T-helper 1 cell treated with Interleukin-12 subunit alpha and Interleukin-12 subunit beta and Interleukin-4 antibody, amounts not matched to agents 30 ng/mL and 1 ng/mL, for 36 hours (primary cell): ENCODE data around the gene NMUR2. TPM values are rescaled to one million over a fixed set of nuclear protein-coding genes. Genes with fewer than 3 reads are reported as not detected.

Experiments used
- intact Hi-C: fragments of 100-400 bp; cut with micrococcal nuclease; formaldehyde crosslinking; loops from one replicate; pipeline ENCODE4 v1.15.1; 2024
- total RNA-seq: library from RNA; stranded (reverse); gene quantifications from 2 replicates; pipeline ENCODE4 v1.2.3, GENCODE V29; 2022

NMUR2 gene, protein sequence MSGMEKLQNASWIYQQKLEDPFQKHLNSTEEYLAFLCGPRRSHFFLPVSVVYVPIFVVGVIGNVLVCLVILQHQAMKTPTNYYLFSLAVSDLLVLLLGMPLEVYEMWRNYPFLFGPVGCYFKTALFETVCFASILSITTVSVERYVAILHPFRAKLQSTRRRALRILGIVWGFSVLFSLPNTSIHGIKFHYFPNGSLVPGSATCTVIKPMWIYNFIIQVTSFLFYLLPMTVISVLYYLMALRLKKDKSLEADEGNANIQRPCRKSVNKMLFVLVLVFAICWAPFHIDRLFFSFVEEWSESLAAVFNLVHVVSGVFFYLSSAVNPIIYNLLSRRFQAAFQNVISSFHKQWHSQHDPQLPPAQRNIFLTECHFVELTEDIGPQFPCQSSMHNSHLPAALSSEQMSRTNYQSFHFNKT
- not detected in 2 replicates for total RNA-seq

- intact Hi-C loops: no loop called here
Measured at GRCh38 chr5:152405145-152405544, at the start of gene NMUR2. TSS of gene NMUR2 (minus strand) at chr5:152405279. CDS start at chr5:152405113, 166 bp downstream.

- intact Hi-C loops: no loop called here
Measured at GRCh38 chr5:152443935-152444334, 38.9 kb upstream of the NMUR2 start.

DNA sequence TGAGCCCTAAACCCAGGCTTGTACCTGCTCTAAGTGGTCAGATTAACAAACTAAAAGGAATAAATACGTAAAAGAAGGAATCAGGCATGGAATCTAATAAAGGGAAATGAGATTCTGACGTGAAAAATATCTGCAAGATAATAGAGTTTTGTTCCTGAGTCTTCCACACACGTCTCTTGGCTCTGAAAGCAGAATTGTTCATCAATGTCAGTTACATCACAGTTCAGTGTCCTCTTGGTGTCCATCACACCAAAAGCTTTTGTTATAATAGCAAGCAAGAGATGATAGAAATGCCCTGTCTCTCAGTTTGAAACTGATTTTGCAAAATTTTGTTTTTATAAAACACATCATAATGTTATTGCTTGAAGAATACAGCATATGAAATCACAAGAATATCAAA lies 34.7 kb upstream of the NMUR2 start:
- intact Hi-C loops: no loop called here

- intact Hi-C loops: no loop called here
Measured at GRCh38 chr5:152437866-152438265, 32.8 kb upstream of the NMUR2 start.

DNA sequence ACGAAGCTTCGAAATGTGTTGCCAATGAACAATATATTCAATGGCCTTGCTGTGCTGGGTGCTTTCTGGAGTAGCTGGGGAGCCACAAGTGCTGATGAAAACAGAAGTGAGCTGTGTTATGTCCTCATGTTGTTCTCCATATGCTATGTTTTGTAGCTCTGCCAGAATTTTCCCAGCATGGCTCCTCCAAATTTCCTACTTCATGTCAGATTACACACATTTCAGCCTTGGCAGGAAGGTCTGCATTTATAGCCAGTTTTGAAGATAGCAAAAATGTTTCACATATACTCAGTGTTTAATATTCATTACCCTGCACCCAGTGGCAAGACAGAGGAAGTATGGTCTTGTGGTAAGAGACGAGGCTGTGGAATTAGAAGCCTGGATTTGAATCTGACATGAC lies 22.6 kb upstream of the NMUR2 start:
- intact Hi-C loops: no loop called here

DNA sequence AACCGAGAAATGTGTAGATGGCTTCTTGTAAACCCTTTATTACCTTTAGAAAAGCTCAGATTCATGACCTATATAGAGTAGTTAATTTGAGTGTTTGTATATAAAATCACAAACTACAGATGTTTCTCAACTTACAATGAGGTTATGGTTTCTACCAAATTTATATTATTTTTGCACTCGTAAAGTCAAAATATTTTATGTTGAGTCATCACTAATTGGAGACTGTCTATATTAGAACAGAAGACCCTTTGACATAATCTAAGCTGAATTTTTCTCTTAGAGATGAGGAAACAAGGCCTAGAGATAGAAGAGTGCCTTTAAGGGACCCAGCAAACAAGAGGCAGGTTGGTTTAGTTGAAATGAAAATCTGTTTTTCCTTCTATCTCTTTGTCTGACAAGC lies 20.0 kb upstream of the NMUR2 start:
- intact Hi-C loops: no loop called here

DNA sequence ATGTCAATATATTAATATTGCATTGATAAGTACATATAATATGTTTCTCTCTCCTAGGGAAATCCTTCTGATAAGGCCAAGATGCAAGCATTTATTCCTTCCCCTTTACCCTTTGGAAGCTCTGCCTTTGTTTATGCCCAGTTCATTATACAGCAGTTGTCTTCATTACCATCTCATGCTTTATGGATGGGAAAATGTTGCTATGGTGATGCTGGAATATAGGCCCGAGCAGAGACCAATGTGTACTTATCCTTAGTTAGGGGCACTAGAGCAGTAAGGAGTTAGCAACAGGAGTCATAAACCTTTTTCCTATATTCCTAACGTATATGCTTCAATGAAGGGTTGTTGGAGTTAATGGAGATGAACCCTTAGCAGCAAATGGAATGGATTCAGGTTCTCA lies 19.4 kb upstream of the NMUR2 start:
- intact Hi-C loops: no loop called here

GRCh38 chr5:152422081-152422480 lies 17.0 kb upstream of the NMUR2 start:
- intact Hi-C loops: no loop called here

GRCh38 chr5:152412129-152412528 lies 7.0 kb upstream of the NMUR2 start:
- intact Hi-C loops: no loop called here

- intact Hi-C loops: no loop called here
Measured at GRCh38 chr5:152406082-152406481, 1.0 kb upstream of the NMUR2 start.

- intact Hi-C loops: no loop called here
Measured at GRCh38 chr5:152404494-152404893, 585 bp downstream of the NMUR2 start.

- intact Hi-C loops: no loop called here
Measured at GRCh38 chr5:152403046-152403445, 2.0 kb downstream of the NMUR2 start.

- intact Hi-C loops: no loop called here
Measured at GRCh38 chr5:152400846-152401245, 4.2 kb downstream of the NMUR2 start.

DNA sequence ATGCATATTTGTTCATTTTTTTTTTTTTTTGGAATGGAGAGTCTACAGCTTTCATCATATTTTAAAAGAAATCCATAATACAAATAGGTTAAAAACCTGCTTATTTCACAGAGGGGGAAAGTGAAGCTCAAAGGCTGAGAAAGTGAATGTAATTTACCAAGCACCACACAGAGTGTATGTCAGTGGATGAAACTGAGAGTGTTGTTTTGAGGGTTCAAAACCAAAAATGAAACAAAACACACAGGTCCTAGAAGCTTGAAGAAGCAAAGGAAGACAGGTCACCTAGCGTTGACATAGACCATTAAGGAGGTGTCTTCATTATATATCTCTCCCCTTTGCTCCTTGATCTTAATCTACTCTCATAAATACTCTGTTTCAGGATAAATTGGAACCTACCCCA lies 7.5 kb downstream of the NMUR2 start:
- intact Hi-C loops: no loop called here

DNA sequence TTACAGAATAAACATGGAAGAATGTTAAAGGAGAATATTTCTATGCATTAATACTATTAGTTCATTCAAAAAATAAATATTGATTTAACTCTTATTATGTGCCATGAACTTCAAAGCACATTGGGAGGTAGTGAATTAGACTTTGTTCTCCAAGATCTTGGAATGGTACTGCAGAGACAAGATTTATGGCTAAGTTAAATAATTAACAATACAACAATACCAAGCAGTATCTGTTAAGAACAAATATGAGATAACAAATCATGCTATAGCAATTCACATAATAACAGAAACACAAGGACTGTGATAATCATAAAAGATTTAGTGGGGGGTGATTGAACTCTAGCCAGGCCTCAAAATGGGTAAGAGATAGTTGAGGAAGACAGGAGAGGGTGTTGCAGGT lies 11.6 kb downstream of the NMUR2 start:
- intact Hi-C loops: no loop called here

DNA sequence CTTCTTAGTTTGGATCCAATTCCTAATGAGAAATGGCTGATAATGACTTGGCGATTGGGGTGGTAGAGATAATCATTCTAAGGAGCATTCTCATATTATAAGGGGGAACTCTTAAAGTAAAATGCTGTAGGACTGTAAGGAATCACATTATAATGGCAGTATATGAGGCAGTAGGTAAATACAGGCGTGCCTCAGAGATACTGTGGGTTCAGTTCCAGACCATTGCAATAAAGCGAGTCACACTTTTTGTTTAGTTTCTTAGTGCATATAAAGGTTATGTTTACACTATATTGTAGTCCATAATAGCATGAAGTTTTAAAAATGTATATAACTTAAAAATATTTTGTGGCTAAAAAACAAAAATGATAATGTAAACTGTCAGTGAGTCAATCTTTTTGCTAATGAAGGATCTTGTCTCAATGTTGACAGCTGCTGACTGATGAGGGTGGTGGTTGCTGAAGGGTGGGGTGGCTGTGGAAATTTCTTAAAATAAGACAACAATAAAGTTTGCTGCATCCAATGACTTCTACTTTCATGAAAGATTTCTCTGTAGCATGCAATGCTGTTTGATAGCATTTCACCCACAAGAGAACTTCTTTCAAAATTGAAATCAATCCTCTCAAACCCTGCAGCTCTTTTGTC lies 15.8 kb downstream of the NMUR2 start:
- intact Hi-C loops: no loop called here

GRCh38 chr5:152388610-152389009 lies 16.5 kb downstream of the NMUR2 start:
- intact Hi-C loops: no loop called here

DNA sequence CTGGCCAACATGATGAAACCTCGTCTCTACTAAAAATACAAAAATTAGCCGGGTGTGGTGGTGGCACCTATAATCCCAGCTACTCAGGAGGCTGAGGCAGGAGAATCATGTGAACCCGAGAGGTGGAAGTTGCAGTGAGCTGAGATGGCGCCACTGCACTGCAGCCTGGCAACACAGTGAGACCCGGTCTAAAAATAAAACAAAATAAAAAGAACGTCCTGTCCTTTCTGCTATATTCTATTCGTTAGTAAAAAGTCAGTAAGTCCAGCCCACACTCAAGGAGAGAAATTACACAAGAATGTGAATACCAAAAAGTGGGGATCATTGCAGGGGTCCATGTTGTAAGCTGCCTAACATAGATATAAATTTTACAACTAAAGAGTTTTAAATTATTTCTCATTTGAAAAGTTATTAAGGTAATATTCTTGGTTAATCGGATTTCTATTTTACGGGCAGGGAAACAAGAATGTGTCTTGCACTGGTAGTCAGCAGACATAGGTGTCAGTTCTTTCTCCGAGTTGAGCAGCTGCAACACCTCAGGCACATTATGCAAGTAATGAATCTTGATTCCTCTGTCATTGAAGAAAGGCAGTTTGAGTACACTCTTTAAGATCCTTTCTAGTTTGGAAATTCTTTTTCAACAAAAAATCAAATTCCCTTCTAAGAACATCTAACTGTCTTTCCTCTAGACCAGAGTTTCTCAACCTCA lies 24.5 kb downstream of the NMUR2 start:
- intact Hi-C loops: no loop called here

DNA sequence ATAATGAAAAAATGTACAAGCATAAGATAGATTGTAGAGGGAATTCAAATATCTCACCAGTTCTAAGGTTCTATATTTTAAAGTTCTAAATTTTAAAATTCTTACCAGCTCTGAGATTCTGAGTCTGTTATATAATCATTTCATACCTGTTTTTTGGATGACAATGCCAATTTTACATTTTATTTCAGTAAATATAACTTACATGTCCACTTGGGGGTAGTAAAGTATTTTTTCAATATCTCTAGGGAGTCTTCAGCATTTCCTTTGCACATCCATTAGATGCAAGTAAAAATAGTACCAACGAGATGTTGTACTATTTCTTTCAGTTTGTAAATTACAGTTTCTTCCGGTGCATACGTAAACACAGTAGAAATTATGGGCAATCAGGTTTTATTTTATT lies 25.7 kb downstream of the NMUR2 start:
- intact Hi-C loops: no loop called here

- intact Hi-C loops: no loop called here
Measured at GRCh38 chr5:152378730-152379129, 26.3 kb downstream of the NMUR2 start.

DNA sequence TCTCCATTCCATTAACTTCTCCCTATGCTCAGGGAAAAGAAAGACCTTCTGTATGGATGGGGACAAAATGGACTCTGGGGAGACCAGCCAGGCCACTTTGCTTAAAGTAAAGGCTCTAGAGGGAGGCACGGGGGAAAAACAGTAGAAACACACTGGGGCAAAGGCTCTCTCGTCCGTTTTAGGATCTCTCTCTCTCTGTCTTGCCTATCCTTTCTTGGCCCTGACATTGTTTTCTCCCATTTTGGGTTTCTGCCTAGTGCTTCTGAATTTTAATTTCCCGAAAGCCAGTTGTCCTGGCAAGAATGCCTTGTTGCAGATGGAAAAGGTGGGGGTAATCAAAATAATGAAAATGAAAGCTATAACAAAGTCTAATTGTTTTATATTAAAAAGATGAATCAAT lies 28.2 kb downstream of the NMUR2 start:
- intact Hi-C loops: no loop called here

DNA sequence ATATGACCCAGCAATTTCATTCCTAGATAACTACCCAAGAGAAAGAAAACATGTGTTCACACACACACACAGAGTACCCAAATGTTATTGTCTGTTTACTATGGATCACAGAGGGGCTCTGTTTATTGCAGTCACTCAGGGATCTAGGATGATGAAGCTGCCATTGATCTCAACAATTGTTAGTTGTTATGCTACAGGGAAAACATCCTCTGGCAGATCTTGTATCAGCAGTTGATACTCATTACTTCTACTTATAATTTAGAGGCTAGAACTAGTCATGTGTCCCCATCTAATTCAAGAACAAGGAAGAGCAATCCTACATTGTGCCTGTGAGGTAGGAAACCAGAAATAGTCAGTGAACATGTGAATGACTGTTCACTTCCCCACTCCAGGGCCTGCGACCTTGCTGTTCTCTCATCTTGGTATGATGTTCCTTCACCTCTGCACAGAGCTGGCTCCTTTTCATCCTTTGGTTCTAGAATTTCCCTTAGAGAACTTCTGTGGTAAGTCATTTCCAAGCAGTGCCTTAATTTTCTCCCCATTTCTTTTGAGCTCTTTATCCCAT lies 30.3 kb downstream of the NMUR2 start:
- intact Hi-C loops: no loop called here
